RPMI8226 (cell line): ENCODE measurements around the gene OSBPL6.
"Not testable (repeated sequence)": the region's sequence is repeated elsewhere in the genome, so short reads cannot be mapped to it uniquely, and the experiment has no call there.

Experiments
- DNase-seq: peaks from one replicate; pipeline ENCODE4 v3.0.0-alpha.2; 2015

The OSBPL6 gene

DNA sequence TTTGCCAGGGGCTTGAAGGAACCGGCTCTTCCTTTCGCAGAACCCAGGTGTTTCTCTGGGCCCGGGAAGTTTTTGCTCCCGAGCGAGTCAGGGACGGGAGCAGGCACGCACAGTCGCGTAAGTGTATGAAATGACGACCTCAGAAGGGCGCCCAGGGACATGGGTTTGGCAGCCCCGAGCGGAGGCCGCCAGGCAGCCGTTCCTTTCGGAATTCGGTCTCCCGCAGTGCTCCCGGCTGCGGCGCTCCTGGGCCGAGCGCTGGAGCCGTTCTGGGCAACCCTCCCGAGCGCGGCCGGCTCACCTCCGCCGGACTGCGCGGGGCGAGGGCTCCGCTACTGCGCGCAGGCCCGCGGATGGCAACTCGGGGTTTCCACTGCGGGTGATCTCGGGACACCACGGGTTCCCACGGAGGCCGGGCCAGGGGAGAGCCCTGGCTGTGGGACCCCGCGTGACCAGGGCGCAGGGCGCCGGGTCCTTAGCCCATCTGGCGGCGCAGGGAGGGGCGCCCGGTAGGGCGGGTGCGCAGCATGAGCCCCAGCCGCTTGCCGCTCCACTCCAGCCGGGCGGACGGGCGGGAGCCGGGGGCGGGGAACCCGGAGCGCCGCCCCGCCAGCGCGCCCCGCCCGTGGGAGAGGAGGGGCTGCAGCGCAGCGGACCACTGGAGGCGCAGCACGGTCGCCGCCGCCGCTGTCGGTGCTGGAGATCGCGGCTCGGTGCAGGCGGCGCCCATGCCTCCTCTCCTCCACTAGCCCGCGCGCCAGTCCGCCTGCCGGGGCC, at the start of gene OSBPL6:
OSBPL6 (plus strand) TSS at position 690 of the 777 bp plus-strand sequence. CDS start 111,673 bp downstream, outside the sequence.
- peak; percentile 90 for DNase-seq

- DNase-seq: peak; percentile 86
Measured at GRCh38 chr2:178152033-178152432, 42.3 kb upstream of the OSBPL6 start.

GRCh38 chr2:178152542-178152941, 41.8 kb upstream of the OSBPL6 start:
- DNase-seq: no peak

- DNase-seq: no peak
Measured at GRCh38 chr2:178152977-178153376, 41.3 kb upstream of the OSBPL6 start.

DNA sequence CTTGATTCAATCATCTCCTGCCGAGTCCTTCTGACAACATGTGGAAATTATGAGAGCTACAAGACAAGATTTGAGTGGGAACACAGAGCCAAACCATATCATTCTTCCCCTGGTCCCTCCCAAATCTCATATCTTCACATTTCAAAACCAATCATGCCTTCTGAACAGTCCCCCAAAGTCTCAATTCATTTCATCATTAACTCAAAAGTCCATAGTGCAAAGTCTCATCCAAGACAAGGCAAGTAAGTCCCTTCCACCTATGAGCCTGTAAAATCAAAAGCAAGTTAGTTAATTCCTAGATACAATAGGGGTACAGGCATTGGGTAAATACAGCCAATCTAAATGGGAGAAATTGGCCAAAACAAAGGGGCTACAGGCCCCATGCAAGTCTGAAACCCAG, 40.4 kb upstream of the OSBPL6 start:
- DNase-seq: not testable (repeated sequence)

DNA sequence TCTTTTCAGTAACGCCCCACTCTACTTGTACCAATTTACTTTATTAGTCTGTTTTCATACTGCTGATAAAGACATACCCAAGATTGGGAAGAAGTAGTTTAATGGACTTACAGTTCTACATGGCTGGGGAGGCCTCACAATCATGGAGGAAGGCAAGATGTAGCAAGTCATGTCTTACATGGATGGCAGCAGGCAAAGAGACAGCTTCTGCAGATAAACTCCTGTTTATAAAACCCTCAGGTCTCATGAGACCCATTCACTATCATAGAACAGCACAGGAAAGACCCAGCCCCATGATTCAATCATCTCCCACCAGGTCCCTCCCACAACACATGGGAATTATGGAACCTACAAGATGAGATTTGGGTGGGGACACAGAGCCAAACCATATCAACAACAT, 38.8 kb upstream of the OSBPL6 start:
- no peak for DNase-seq

DNA sequence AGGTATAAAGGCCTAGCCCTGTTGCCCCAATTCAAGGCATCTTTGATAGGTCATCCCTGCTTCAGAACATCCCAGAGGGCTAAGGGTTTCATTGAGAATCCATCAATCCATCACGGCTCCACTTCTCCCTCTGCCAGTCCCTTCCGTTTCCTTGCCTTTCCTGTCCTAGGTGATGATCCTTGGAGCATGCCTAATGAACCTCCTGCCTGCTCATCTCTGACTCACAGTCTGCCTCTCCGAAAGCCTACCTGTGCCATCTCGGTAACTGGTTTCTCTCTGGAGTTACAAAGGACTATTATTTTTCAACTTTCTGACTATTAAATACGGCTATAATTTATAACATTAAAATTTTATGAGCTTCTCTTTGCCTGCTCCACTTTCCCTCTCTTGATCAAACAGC, 36.7 kb upstream of the OSBPL6 start:
- DNase-seq: no peak

DNA sequence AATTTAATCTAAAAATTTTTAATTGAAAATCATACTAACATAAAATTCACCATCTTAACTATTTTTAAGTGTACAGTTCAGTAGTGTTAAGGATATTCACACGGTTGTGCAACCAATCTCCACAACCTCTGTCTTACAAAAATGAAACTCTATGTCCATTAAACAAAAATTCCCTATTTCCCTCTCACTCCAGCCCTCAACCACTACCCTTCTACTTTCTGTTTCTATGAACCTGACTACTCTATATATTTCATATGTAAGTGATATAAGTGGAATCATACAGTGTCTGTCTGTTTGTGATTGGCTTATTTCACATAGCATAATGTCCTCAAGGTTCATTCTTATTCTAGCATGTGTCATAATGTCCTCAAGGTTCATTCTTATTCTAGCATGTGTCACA, 34.3 kb upstream of the OSBPL6 start:
- no peak for DNase-seq

DNA sequence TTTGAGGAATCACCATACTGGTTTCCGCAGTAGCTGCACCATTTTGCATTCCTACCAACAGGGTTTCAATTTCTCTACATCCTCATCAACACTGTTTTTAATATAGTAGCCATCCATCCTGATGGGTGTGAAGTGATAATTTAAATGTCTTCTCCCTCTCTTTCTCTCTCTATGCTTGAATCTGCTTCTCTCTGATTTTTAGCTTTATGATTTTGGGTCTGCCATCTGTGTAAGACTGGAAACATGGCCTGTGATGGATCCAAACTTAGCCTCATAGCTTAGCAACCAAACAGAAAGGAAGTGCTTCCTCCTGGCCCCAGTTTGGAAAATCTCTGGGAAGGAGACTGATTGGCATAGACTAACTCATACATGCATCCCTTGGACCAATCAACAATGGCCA, 33.7 kb upstream of the OSBPL6 start:
- DNase-seq: no peak

DNA sequence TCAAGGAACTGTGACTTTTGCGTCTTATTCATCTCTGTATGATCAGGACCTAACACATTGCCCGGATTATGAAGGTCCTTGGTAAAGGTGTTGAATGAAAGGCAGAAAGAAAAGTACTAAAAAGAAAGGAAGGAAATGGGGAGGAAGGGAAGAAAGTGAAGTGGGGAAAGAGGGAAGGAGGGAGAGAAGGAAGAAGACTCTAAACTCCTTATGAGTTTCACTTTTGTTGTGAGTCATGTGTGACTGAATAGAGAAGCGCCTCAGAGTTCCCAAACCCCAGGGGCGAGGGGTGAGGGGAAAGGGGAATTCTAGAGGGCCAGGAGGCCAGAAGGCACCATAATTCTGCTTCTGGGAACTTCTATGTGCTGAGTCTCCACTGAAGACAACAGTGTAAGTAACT, 30.9 kb upstream of the OSBPL6 start:
- no peak for DNase-seq

DNA sequence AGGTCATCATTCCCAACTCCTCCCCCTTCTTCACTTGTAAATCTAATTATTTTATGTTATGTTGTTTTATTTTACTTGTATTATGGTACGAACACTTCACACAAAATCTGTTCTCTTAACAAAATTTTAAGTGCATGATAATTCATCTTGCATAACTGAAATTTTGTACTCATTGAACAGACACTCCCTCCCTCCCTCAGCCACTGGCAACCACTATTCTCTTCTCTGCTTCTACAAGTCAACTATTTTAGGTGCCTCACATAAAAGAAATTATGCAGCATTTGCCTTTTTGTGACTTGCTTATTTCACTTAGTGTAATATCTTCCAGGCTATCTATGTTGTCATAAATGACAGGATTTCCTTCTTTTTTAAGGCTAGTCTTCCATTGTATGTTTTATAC, 30.4 kb upstream of the OSBPL6 start:
- DNase-seq: no peak

GRCh38 chr2:178173657-178174056, 20.7 kb upstream of the OSBPL6 start:
- DNase-seq: no peak

DNA sequence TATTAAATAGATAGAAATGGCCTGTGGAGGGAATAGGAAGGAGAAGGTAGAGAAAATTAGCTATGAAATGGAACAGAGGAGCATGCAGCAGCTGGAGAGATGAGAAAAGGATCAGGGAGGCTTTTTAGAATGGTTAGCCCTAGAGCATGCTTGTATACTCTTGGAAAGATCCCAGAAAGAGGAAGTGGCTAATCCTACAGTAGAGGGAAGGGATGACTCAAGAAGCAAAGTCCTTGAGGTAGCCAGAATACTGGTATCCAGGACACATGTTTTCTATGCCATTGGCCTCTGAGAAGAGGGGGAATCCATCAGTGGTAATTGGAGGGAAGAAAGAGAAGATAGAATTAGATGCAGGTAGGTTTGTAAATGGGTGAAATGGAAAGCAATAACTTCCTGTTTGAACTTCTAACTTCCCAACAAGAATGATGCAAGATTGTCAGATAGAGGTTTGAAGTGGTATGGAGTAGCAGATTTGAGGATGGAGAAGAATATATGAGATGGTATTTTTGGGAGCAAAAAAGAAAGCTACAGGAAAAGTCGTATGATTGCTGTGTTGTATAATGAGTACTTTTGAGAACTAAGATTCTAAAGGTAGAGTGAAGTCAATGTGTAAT, 17.1 kb upstream of the OSBPL6 start:
- no peak for DNase-seq

- not testable (repeated sequence) for DNase-seq
Measured at GRCh38 chr2:178180648-178181047, 13.7 kb upstream of the OSBPL6 start.

- no peak for DNase-seq
Measured at GRCh38 chr2:178187861-178188260, 6.5 kb upstream of the OSBPL6 start.

DNA sequence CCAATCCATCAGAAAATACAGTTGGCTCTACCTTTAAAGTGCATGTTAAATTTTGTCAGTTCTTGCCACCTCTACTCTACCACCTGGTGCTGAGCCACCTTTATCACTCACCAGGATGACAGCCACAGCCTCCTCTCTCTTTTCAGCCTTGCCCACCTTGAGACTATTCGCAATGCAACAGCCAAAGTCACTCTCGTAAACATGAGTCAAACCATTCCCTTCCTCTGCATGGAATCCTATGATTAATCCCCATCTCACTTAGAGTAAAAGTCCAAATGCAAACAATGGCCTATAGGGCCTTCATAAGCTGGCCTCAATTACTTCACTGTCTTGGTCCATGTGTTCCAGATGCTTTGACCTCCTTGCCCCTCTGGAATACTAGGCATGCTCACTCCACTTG, 5.8 kb upstream of the OSBPL6 start:
- DNase-seq: no peak

DNA sequence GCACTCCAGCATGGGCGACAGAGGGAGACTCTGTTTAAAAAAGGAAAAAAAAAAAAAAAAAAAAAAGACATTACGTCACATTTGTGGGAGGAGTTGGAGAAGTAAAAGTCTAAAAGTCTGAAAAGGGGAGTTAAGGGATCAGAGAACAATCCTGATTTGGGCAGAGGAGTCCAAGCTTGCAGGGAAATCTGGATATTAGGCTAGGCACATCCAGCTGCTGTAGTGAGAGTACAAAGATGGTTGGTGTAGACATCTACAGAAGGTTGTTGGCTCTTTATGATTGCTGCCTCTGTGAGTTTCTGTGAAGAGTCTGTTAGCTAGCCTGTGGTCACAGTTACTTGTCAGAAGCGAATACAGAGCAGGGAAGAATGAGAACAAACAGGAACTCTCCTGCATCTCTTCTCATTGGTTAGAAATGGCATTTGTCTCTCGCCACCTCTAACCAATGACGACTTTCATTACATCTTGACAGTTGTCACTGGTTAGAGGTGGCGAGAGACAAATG, 3.3 kb upstream of the OSBPL6 start:
- no peak for DNase-seq

DNA sequence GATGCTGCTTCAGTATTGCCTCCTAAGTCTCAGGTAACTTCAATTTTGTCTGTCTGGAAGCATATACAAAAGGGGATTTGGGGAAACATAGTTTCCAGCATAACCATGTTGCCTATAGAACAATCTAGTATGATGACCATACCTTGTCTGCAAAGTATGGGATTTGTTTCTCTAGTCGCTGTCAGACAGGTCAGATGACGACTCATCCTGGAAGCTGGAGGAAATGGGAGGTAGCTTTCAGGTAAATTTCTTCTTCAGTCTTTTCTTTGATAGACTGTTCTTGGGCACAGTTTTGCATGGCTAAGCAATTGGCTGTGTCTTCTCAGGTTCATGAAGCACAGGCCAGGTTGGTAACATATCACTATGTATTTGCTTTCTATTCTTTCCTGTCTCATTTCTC, 2.8 kb upstream of the OSBPL6 start:
- no peak for DNase-seq

DNA sequence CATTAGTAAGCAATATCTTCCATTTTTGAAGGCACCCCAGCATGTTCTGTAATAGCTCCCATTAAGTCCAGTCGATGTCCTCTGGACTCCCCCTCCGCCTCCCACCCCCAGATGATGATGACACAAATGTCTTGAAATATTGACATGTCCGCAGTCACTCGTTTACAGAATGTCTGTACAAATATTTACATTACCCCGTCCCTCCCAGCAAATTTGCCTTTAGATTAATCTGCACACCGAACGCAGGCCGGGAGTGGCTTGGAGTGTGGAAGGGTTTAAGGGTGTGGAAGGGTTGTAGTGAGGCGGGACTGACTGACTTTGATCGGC, 853 bp upstream of the OSBPL6 start:
- no peak for DNase-seq

DNA sequence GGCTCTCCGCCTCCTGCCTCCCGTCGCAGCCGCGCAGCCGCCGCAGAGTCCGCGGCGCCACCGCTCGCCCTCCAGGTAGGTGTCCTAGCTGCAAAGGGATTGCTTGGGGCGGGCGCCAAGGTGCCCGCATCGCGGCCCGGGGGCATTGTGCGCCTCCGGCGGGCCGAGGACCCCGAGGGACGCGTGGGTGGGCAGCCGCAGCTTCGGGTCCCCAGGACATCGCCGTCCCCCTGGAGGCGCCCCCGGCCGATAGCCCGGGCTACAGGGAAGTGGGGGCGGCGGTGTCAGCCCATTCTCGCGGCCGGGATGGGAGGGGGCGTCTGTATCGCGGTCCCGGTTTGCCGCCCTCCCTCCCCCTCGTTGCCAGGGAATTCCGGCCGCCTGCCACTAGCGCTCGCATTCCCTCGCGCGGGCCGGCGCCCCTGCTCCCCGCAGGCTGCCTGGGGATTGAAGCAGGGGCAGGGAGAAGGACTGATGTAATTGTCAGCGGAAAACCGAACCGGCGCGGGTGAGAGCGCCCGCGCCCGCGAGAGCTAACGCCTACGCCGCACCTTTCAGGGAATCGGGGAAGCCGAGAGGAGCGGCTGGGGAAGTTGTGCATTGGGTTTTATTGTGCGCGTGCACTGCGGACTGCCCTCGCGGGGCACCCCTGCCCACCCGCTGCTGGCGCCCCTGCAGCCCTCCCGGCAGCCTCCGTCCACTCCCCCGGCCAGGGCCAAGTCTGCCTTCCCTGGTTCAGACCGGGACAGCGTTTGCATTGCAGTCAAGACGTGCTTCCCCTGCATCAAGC, 483 bp downstream of the OSBPL6 start:
- DNase-seq: peak; percentile 56

DNA sequence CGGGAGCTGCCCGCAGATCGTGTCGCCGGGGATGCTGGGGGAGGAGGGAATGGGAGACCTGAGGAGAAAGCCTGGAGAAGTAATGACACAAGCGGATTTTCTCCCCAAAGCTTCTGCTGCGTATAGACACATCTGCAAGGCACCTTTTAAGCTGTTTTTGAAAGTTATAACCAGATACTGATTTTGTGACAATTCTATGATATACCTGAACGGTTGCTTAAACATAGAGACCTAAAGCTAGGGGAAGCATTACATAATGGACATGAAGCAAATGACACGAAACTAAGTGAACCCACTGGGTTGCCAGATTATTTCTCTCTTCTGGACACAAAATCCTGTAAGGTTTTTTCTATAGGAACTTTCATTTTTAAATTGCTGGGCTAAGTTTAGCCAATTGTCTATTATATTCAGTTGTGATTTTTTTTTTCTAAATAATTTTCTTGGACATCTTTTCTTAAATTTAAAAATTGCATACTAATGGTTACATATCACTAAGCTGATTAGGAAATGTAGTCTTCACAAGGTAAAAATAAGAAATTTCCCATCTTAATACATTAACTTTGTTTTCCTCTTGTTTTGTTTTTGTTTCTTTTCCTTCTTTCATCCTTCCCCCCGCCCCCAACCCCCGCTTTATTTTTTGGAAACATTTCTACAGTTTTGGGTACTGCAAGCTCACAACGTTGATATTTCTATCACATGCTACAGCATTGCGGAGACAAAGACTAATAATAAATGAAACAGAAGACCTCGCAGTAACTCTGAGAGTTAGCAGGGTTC, 1.3 kb downstream of the OSBPL6 start:
- peak; percentile 50 for DNase-seq

- no peak for DNase-seq
Measured at GRCh38 chr2:178197791-178198190, 3.5 kb downstream of the OSBPL6 start.

DNA sequence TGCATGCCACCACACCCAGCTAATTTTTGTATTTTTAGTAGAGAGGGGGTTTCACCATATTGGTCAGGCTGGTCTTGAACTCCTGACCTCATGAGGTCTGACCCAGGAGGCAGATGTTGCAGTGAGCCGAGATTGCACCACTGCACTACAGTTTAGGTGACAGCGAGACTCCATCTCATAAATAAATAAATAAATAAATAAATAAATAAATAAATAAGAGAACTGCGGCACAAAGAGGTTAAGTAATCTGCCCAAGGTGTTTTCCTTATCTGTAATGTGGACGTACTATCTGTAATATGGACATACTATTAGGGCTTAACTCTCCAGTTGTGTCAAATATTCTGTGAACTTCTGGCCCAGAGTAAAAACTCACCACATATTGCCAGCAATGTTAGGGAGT, 4.1 kb downstream of the OSBPL6 start:
- DNase-seq: not testable (repeated sequence)
